Measurements from ENCODE around the gene NRG3. TPM values are rescaled to one million over a fixed set of nuclear protein-coding genes. Genes with fewer than 3 reads are reported as not detected.
"Not testable (repeated sequence)": the region's sequence is repeated elsewhere in the genome, so short reads cannot be mapped to it uniquely, and the experiment has no call there.

NRG3 gene
- total and polyA plus RNA-seq, 7 donors: 0.03 to 0.10 TPM; not detected in 5

DNA sequence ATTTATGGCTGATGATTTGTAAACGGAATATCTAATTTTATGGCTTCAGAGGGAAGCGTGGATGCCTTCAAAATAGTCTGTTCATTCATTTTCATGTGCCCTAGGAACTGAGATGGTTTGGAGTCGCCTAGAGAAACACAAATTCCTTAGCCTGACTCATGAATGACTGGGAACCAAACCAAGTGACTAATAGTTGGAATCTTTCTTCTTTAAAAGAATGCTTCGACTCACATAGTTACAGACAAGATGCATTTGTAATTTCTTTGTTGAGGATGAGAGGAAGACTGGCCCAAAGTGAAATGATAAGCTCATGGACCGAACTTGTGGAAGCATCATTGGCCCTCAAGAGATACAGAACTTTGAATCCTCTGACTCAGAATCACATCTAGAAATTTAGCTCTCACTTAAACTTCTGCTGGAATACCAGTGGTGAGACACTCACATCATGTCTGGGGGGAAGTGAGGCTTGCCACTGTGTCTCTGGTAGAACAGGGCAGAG, 1107.2 kb downstream of the NRG3 start:
- no peaks in the 10 kb centered on the region for H3K27me3 ChIP-seq (ENCODE audit: insufficient read depth in 3 of 3, low read length in 2 of 3)
- TF ChIP-seq, protein P1, sequence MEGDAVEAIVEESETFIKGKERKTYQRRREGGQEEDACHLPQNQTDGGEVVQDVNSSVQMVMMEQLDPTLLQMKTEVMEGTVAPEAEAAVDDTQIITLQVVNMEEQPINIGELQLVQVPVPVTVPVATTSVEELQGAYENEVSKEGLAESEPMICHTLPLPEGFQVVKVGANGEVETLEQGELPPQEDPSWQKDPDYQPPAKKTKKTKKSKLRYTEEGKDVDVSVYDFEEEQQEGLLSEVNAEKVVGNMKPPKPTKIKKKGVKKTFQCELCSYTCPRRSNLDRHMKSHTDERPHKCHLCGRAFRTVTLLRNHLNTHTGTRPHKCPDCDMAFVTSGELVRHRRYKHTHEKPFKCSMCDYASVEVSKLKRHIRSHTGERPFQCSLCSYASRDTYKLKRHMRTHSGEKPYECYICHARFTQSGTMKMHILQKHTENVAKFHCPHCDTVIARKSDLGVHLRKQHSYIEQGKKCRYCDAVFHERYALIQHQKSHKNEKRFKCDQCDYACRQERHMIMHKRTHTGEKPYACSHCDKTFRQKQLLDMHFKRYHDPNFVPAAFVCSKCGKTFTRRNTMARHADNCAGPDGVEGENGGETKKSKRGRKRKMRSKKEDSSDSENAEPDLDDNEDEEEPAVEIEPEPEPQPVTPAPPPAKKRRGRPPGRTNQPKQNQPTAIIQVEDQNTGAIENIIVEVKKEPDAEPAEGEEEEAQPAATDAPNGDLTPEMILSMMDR (IDR thresholded peaks at IDR 0.05): no peak
- intact Hi-C loops (cut with DNase I): no loop called here
- no peaks in the 10 kb centered on the region for H3K4me1 ChIP-seq
- H3K9me3 ChIP-seq: no peaks in the 10 kb centered on the region
- WGBS, 3 donors: 26 to 47% (median 26%) methylated on average over 5 of the region's 5 CpGs
- DNase-seq (no peak), ATAC-seq (peak in 1 of 4 donors; percentile 16)
- no peak overlapping the region for H3K27ac ChIP-seq
- no peak overlapping the region for H3K4me3 ChIP-seq
- H3K36me3 ChIP-seq (ENCODE audit: insufficient read depth in 1 of 2, low read depth in 1 of 2): no peaks in the 10 kb centered on the region

- intact Hi-C loops (cut with DNase I): no loop called here
- TF ChIP-seq, protein P1 (IDR thresholded peaks at IDR 0.05): no peak
- Histone ChIP-seq H3K36me3 (ENCODE audit: insufficient read depth in 1 of 2, low read depth in 1 of 2) (no peaks in the 10 kb centered on the region), H3K4me3 (no peak overlapping the region), H3K27ac (no peak overlapping the region), H3K4me1 (no peaks in the 10 kb centered on the region), H3K27me3 (ENCODE audit: insufficient read depth in 3 of 3, low read length in 2 of 3) (no peaks in the 10 kb centered on the region), H3K9me3 (no peaks in the 10 kb centered on the region)
- DNase-seq: no peak
- WGBS, 3 donors: 92 to 94% (median 93%) methylated on average over 10 of the region's 10 CpGs
- ATAC-seq: no peak
Observed at GRCh38 chr10:82986216-82986615, 1111.2 kb downstream of the NRG3 start.

DNA sequence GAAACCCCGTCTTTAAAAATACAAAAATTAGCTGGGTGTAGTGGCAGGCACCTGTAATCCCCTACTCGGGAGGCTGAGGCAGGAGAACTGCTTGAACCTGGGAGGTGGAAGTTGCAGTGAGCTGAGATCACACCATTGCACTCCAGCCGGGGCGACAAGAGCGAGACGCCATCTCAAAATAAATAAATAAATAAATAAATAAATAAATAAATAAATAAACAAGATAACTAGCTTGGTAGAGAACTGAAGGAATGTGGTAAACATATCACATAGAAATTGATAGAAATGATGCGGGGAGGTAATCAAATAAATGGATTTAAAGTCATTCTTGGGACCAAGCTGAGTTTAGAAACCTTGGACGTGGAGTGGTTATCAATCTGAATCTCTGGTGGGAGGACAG, 1131.5 kb downstream of the NRG3 start:
- H3K36me3 ChIP-seq (ENCODE audit: insufficient read depth in 1 of 2, low read depth in 1 of 2); intact Hi-C loops (cut with DNase I); H3K4me1 ChIP-seq; ATAC-seq; H3K4me3 ChIP-seq; DNase-seq; H3K27me3 ChIP-seq (ENCODE audit: insufficient read depth in 3 of 3, low read length in 2 of 3); H3K27ac ChIP-seq; H3K9me3 ChIP-seq: not testable (repeated sequence)
- 85 to 96% (median 95%) methylated on average over 8 of the region's 8 CpGs for WGBS, 3 donors

DNA sequence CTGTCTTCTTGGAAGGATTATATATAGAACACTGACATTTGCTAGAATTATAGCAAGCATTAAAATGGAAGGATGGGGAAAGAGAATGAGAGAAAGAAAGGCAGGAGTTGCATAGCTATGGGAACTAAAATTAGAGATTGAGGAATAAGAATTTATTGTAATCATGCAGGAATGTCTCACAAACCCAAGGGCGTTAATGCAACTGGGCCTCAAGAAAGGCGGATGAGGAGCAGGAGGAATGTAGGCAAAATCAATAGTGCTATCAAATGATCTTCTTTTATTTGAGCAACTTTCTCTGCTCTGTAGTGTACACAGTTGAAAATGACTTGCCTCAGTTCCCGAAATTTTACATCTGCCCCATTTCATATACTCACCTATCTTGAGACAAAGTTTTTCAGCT, 1132.5 kb downstream of the NRG3 start:
- no peaks in the 10 kb centered on the region for H3K9me3 ChIP-seq
- H3K27ac ChIP-seq: no peak overlapping the region
- no peak overlapping the region for H3K4me3 ChIP-seq
- intact Hi-C loops (cut with DNase I): no loop called here
- H3K4me1 ChIP-seq: no peaks in the 10 kb centered on the region
- TF ChIP-seq, protein P1 (IDR thresholded peaks at IDR 0.05): no peak
- no peaks in the 10 kb centered on the region for H3K36me3 ChIP-seq (ENCODE audit: insufficient read depth in 1 of 2, low read depth in 1 of 2)
- ATAC-seq: no peak
- 84 to 89% (median 89%) methylated on average over 3 of the region's 3 CpGs for WGBS, 3 donors
- DNase-seq: no peak
- H3K27me3 ChIP-seq (ENCODE audit: insufficient read depth in 3 of 3, low read length in 2 of 3): no peaks in the 10 kb centered on the region

- no peak overlapping the region for H3K4me3 ChIP-seq
- 49 to 63% (median 60%) methylated on average over 3 of the region's 3 CpGs for WGBS, 3 donors
- no peaks in the 10 kb centered on the region for H3K36me3 ChIP-seq (ENCODE audit: insufficient read depth in 1 of 2, low read depth in 1 of 2)
- DNase-seq (no peak), ATAC-seq (no peak)
- no peaks in the 10 kb centered on the region for H3K27me3 ChIP-seq (ENCODE audit: insufficient read depth in 3 of 3, low read length in 2 of 3)
- H3K27ac ChIP-seq: no peak overlapping the region
- TF ChIP-seq, protein P1 (IDR thresholded peaks at IDR 0.05): no peak
- intact Hi-C loops (cut with DNase I): no loop called here
- no peaks in the 10 kb centered on the region for H3K4me1 ChIP-seq
- no peaks in the 10 kb centered on the region for H3K9me3 ChIP-seq
Observed at GRCh38 chr10:83012866-83013265, 1137.9 kb downstream of the NRG3 start.
